HEK293T (cell line): Measurements from ENCODE around the gene CX3CL1.

Source experiments
- ELF4 ChIP-seq: fragments of 450-650 bp; IDR thresholded peaks from 2 replicates; pipeline ENCODE4 v1.6.1; 2017; ENCODE audit warnings: antibody characterized with exemption
- FOXK2 ChIP-seq: fragments of 450-650 bp; IDR thresholded peaks from 2 replicates; pipeline ENCODE4 v1.6.1; 2016; ENCODE audit warnings: mild to moderate bottlenecking
- FOXM1 ChIP-seq: fragments of 450-650 bp; IDR thresholded peaks from 2 replicates; pipeline ENCODE4 v1.6.1; 2017; ENCODE audit warnings: mild to moderate bottlenecking, borderline replicate concordance
- HDGF ChIP-seq: fragments of 450-650 bp; IDR thresholded peaks from 2 replicates; pipeline ENCODE4 v1.6.1; 2017; ENCODE audit warnings: antibody characterized with exemption, borderline replicate concordance
- L3MBTL2 ChIP-seq: fragments of 450-650 bp; conservative IDR thresholded peaks from 2 replicates; pipeline ENCODE4 v1.6.1; 2016; ENCODE audit warnings: mild to moderate bottlenecking
- NFRKB ChIP-seq: fragments of 450-650 bp; IDR thresholded peaks from 2 replicates; pipeline ENCODE4 v1.6.1; 2016; ENCODE audit warnings: mild to moderate bottlenecking, moderate library complexity
- PKNOX1 ChIP-seq: fragments of 450-650 bp; IDR thresholded peaks from 2 replicates; pipeline ENCODE4 v1.6.1; 2016
- SP1 ChIP-seq: fragments of 450-650 bp; IDR thresholded peaks from 2 replicates; pipeline ENCODE4 v1.6.1; 2017

GRCh38 chr16:57413301-57413730 lies 41.0 kb downstream of the CX3CL1 start:
- TF ChIP-seq ELF4 (no peak), PKNOX1 (no peak), FOXK2 (no peak), SP1 (no peak), FOXM1 (no peak), HDGF (no peak), L3MBTL2 (no peak), NFRKB (no peak)
